ENCODE data around the gene COQ9.

COQ9 gene

GRCh38 chr16:57462978-57463362 is 15.7 kb downstream of the COQ9 start:
- H3K27me3 ChIP-seq (replicated peaks; ENCODE audit: control insufficient read depth, insufficient read depth, low read length): no peaks in the 10 kb centered on the region
- DNase-seq (ENCODE audit: extremely low read depth, insufficient read length): no peak
- TF ChIP-seq CTCF (IDR thresholded peaks at IDR 0.05; ENCODE audit: insufficient read depth, low read length, poor library complexity, severe bottlenecking): no peak
- H3K36me3 ChIP-seq (ENCODE audit: control insufficient read depth, insufficient read depth, low read length): peaks cover 21% of the 10 kb centered on the region
- H3K4me3 ChIP-seq (replicated peaks; ENCODE audit: low read depth, low read length): peak overlapping the region; percentile 98

- no peak for TF ChIP-seq CTCF (IDR thresholded peaks at IDR 0.05; ENCODE audit: insufficient read depth, low read length, poor library complexity, severe bottlenecking)
- Histone ChIP-seq H3K27me3 (replicated peaks; ENCODE audit: control insufficient read depth, insufficient read depth, low read length) (no peaks in the 10 kb centered on the region), H3K4me3 (replicated peaks; ENCODE audit: low read depth, low read length) (no peak overlapping the region), H3K36me3 (ENCODE audit: control insufficient read depth, insufficient read depth, low read length) (peaks cover 25% of the 10 kb centered on the region)
- DNase-seq (ENCODE audit: extremely low read depth, insufficient read length): no peak
Measured at GRCh38 chr16:57464523-57464922, 17.2 kb downstream of the COQ9 start.

GRCh38 chr16:57468346-57468745 is 21.1 kb downstream of the COQ9 start:
- H3K4me3 ChIP-seq (replicated peaks; ENCODE audit: low read depth, low read length): no peak overlapping the region
- H3K36me3 ChIP-seq (ENCODE audit: control insufficient read depth, insufficient read depth, low read length): peaks cover 40% of the 10 kb centered on the region
- TF ChIP-seq CTCF (IDR thresholded peaks at IDR 0.05; ENCODE audit: insufficient read depth, low read length, poor library complexity, severe bottlenecking): no peak
- no peaks in the 10 kb centered on the region for H3K27me3 ChIP-seq (replicated peaks; ENCODE audit: control insufficient read depth, insufficient read depth, low read length)
- DNase-seq (ENCODE audit: extremely low read depth, insufficient read length): no peak

- TF ChIP-seq CTCF (IDR thresholded peaks at IDR 0.05; ENCODE audit: insufficient read depth, low read length, poor library complexity, severe bottlenecking): no peak
- peaks cover 41% of the 10 kb centered on the region for H3K36me3 ChIP-seq (ENCODE audit: control insufficient read depth, insufficient read depth, low read length)
- no peak for DNase-seq (ENCODE audit: extremely low read depth, insufficient read length)
Measured at GRCh38 chr16:57469046-57469445, 21.8 kb downstream of the COQ9 start.

GRCh38 chr16:57469917-57470470 is 22.7 kb downstream of the COQ9 start:
- H3K27me3 ChIP-seq (replicated peaks; ENCODE audit: control insufficient read depth, insufficient read depth, low read length): no peaks in the 10 kb centered on the region
- TF ChIP-seq CTCF (IDR thresholded peaks at IDR 0.05; ENCODE audit: insufficient read depth, low read length, poor library complexity, severe bottlenecking): no peak
- no peak for DNase-seq (ENCODE audit: extremely low read depth, insufficient read length)
- no peak overlapping the region for H3K4me3 ChIP-seq (replicated peaks; ENCODE audit: low read depth, low read length)
- H3K36me3 ChIP-seq (ENCODE audit: control insufficient read depth, insufficient read depth, low read length): peaks cover 41% of the 10 kb centered on the region

More at GRCh38 chr16:57469046-57469445, 21.8 kb downstream of the COQ9 start:
- H3K27me3 ChIP-seq (replicated peaks; ENCODE audit: control insufficient read depth, insufficient read depth, low read length): no peaks in the 10 kb centered on the region
- H3K4me3 ChIP-seq (replicated peaks; ENCODE audit: low read depth, low read length): no peak overlapping the region

- no peak for DNase-seq (ENCODE audit: extremely low read depth, insufficient read length)
- Histone ChIP-seq H3K36me3 (ENCODE audit: control insufficient read depth, insufficient read depth, low read length) (peaks cover 41% of the 10 kb centered on the region), H3K27me3 (replicated peaks; ENCODE audit: control insufficient read depth, insufficient read depth, low read length) (no peaks in the 10 kb centered on the region), H3K4me3 (replicated peaks; ENCODE audit: low read depth, low read length) (no peak overlapping the region)
- no peak for TF ChIP-seq CTCF (IDR thresholded peaks at IDR 0.05; ENCODE audit: insufficient read depth, low read length, poor library complexity, severe bottlenecking)
Measured at GRCh38 chr16:57470711-57471110, 23.4 kb downstream of the COQ9 start.
